Measurements from ENCODE around the gene LGALS8.

Gene LGALS8

GRCh38 chr1:236509647-236510401, 14.0 kb upstream of the LGALS8 start:
- no peak for DNase-seq

- DNase-seq: no peak
Measured at GRCh38 chr1:236511735-236512418, 11.9 kb upstream of the LGALS8 start.

GRCh38 chr1:236514703-236515442, 8.9 kb upstream of the LGALS8 start:
- no peak for DNase-seq

- DNase-seq: no peak
Measured at GRCh38 chr1:236515443-236515958, 8.3 kb upstream of the LGALS8 start.

- no peak for DNase-seq
Measured at GRCh38 chr1:236516929-236517704, 6.7 kb upstream of the LGALS8 start.

- DNase-seq: no peak
Measured at GRCh38 chr1:236518322-236518721, 5.5 kb upstream of the LGALS8 start.

- DNase-seq: no peak
Measured at GRCh38 chr1:236520445-236521005, 3.3 kb upstream of the LGALS8 start.

- no peak for DNase-seq
Measured at GRCh38 chr1:236522937-236523703, 662 bp upstream of the LGALS8 start.

DNA sequence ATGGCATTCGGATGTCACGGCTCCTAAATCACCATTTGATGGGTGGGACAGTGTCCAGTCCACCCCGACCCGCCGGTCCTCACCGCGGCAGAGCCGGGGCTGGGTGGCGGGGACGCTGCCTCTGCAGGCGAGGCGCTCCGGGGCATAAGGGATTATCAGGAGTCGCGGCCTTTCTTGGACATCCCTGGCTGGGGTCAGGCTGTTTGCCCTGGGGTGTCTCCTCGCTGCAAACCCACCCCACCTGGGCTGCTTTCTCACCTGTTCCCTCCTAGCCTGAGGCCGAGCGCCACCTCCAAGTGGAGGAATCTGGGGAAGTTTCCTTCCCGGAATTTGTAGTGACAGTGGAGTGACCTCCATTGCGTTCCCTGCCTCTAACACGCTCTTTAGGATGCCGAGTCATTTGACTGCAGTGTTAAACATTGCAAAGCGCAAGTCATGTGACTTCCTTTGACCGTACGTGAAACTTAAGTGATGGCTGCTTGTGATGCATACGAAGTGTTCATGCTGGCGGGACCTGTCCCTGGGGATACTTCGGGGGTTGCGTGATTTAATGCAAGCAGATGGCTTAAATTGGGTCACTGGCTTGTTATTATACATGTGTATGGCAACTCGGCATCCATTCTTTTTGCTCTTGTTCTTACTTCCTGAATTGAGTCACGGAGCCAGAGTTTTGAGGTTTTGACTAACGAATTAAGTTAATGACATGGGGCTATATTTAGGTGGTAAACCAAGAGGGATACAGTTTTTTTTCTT, 536 bp downstream of the LGALS8 start:
- DNase-seq: peak; percentile 51 to 58

GRCh38 chr1:236524895-236525184, 1.1 kb downstream of the LGALS8 start:
- no peak for DNase-seq

- no peak for DNase-seq
Measured at GRCh38 chr1:236526079-236526478, 2.3 kb downstream of the LGALS8 start.

DNA sequence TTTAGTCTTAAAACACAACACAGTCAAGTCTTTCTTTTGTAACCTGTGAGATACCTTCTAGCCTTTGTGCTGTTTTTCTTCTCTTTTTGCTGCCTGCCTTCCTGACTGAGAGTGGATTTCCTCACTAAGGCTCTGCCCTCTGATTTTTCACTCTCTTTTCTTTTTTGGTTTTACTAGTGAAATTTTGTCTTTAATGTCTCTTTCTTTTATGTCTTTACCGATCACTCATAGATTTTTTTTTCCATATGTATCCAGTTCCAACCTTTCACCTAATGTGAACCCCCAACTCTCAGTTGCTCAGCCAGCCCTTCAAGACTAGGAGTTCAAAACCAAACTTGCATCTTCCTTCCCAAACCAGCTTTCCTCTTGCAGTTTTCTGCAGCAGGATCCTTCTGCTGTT, 6.5 kb downstream of the LGALS8 start:
- DNase-seq: no peak

DNA sequence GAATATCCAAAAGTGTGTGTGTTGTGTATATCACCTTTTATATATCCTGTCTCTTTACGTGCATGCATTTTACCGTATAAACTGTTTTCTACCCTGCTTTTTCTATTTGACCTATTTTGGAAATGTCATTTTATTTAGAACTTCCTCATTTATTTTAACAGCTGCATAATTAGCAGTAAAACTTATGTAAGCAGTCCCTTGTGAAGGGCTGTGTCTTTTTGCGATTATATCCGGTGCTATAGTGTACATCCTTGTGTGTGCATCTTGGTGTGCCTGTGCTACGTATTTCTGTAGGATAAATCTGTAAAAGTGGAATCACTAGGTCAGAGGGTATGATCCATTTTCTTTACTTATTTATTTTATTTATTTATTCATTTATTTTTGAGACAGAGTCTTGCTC, 7.2 kb downstream of the LGALS8 start:
- no peak for DNase-seq

- DNase-seq: no peak
Measured at GRCh38 chr1:236532850-236533249, 9.1 kb downstream of the LGALS8 start.

- peak; percentile 34 to 55 for DNase-seq
Measured at GRCh38 chr1:236534151-236534651, 10.4 kb downstream of the LGALS8 start.

GRCh38 chr1:236535190-236535589, 11.4 kb downstream of the LGALS8 start:
- no peak for DNase-seq

GRCh38 chr1:236535662-236536161, 11.9 kb downstream of the LGALS8 start:
- DNase-seq: no peak

DNA sequence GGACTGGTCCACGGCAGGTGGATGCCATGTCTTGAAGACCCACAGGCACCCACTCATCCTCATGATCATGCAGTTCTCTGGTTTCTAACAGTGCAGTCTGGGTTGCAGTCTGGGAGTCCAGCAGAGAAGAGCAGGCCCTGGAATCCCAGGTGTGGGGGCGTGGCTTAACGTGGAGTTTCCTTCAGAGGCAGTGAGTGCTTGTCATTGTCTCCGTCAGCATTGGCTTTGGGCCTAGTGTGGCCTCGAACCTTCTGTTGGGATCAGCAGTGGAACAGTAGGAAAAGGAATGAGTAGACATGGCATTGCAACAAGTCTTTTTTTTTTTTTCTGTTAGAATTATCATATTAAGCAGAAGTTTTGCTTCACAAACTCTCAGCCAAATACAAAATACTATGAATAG, 12.8 kb downstream of the LGALS8 start:
- DNase-seq: no peak

GRCh38 chr1:236540813-236541465, 17.2 kb downstream of the LGALS8 start:
- no peak for DNase-seq

DNA sequence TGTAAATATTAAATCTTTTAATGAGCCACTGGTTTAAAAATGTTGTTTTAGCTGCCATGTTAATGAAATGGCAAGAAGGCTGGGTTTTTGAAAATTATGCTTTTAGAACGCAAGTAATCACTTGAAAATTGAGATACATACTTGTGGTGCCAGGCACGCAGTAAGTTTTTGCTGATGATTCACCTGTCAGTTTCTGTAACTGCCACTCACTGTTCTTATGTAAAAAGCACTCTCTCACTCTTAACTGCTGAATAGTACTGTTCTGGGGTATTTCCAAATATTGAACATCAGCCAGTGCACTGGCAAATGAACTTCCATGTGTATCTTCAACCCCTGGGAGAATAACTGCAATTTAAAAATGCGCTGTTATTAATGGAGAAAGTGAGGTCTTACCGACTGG, 17.9 kb downstream of the LGALS8 start:
- DNase-seq: no peak

All from activated CD4-positive, alpha-beta T cell treated with anti-CD3 and anti-CD28 coated beads, Interleukin-2, amount 50 U/mL, for 48 hours (primary cell).